ENCODE results near the gene SPAG16. TPM values are rescaled to one million over a fixed set of nuclear protein-coding genes. Genes with fewer than 3 reads are reported as not detected.

Gene SPAG16
- total RNA-seq, 4 donors from 2014 or later: 25.6 to 37.5 (median 26.3) TPM

- no peak overlapping the region for H3K4me3 ChIP-seq (ENCODE audit: low read depth, poor library complexity, severe bottlenecking)
These were observed 36.7 kb upstream of the SPAG16 start for GRCh38 chr2:213247566-213247965.

GRCh38 chr2:213248637-213249036, 35.6 kb upstream of the SPAG16 start:
- no peak for DNase-seq (ENCODE audit: low spot score in 2 of 2)
- TF ChIP-seq CTCF (IDR thresholded peaks at IDR 0.05) (no peak), POLR2A (IDR thresholded peaks at IDR 0.05) (no peak)
- 57 to 68% methylated on average over 4 of the region's 4 CpGs for WGBS, 2 donors
- intact Hi-C loops (cut with DNase I; ENCODE audit: low total_unique reads): no loop called here
- H3K4me3 ChIP-seq (ENCODE audit: low read depth, poor library complexity, severe bottlenecking): no peak overlapping the region

More at GRCh38 chr2:213247566-213247965, 36.7 kb upstream of the SPAG16 start:
- no peak for DNase-seq (ENCODE audit: low spot score in 2 of 2)
- intact Hi-C loops (cut with DNase I; ENCODE audit: low total_unique reads): no loop called here
- no peak for TF ChIP-seq POLR2A (IDR thresholded peaks at IDR 0.05)
- TF ChIP-seq CTCF (IDR thresholded peaks at IDR 0.05): no peak
- WGBS, 2 donors: 57 to 70% methylated on average over 4 of the region's 4 CpGs

GRCh38 chr2:213249502-213249901, 34.8 kb upstream of the SPAG16 start:
- WGBS, 2 donors: 78 to 84% methylated on average over 6 of the region's 6 CpGs
- TF ChIP-seq CTCF (IDR thresholded peaks at IDR 0.05) (no peak), POLR2A (IDR thresholded peaks at IDR 0.05) (no peak)
- intact Hi-C loops (cut with DNase I; ENCODE audit: low total_unique reads): no loop called here
- no peak overlapping the region for H3K4me3 ChIP-seq (ENCODE audit: low read depth, poor library complexity, severe bottlenecking)
- no peak for DNase-seq (ENCODE audit: low spot score in 2 of 2)

- 20 to 22% methylated on average over 3 of the region's 3 CpGs for WGBS, 2 donors
- no peak for TF ChIP-seq POLR2A (IDR thresholded peaks at IDR 0.05)
- intact Hi-C loops (cut with DNase I; ENCODE audit: low total_unique reads): no loop called here
- DNase-seq (ENCODE audit: low spot score in 2 of 2): no peak
- no peak overlapping the region for H3K4me3 ChIP-seq (ENCODE audit: low read depth, poor library complexity, severe bottlenecking)
These were observed 32.6 kb upstream of the SPAG16 start for GRCh38 chr2:213251618-213252017.

- H3K4me3 ChIP-seq (ENCODE audit: low read depth, poor library complexity, severe bottlenecking): no peak overlapping the region
- intact Hi-C loops (cut with DNase I; ENCODE audit: low total_unique reads): no loop called here
- WGBS, 2 donors: 33 to 48% methylated on average over 1 of the region's 1 CpG
- no peak for TF ChIP-seq CTCF (IDR thresholded peaks at IDR 0.05)
- no peak for TF ChIP-seq POLR2A (IDR thresholded peaks at IDR 0.05)
- DNase-seq (ENCODE audit: low spot score in 2 of 2): no peak
These were observed 32.1 kb upstream of the SPAG16 start for GRCh38 chr2:213252206-213252605.

- WGBS, 2 donors: 53 to 60% methylated on average over 4 of the region's 4 CpGs
- no peak overlapping the region for H3K4me3 ChIP-seq (ENCODE audit: low read depth, poor library complexity, severe bottlenecking)
- DNase-seq (ENCODE audit: low spot score in 2 of 2): no peak
- TF ChIP-seq POLR2A (IDR thresholded peaks at IDR 0.05) (no peak), CTCF (IDR thresholded peaks at IDR 0.05) (no peak)
- intact Hi-C loops (cut with DNase I; ENCODE audit: low total_unique reads): no loop called here
These were observed 31.1 kb upstream of the SPAG16 start for GRCh38 chr2:213253162-213253561.
